ENCODE data around the gene UPK3BL1.
"Not testable (repeated sequence)": the region's sequence is repeated elsewhere in the genome, so short reads cannot be mapped to it uniquely, and the experiment has no call there.

The UPK3BL1 gene, protein sequence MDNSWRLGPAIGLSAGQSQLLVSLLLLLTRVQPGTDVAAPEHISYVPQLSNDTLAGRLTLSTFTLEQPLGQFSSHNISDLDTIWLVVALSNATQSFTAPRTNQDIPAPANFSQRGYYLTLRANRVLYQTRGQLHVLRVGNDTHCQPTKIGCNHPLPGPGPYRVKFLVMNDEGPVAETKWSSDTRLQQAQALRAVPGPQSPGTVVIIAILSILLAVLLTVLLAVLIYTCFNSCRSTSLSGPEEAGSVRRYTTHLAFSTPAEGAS

DNA sequence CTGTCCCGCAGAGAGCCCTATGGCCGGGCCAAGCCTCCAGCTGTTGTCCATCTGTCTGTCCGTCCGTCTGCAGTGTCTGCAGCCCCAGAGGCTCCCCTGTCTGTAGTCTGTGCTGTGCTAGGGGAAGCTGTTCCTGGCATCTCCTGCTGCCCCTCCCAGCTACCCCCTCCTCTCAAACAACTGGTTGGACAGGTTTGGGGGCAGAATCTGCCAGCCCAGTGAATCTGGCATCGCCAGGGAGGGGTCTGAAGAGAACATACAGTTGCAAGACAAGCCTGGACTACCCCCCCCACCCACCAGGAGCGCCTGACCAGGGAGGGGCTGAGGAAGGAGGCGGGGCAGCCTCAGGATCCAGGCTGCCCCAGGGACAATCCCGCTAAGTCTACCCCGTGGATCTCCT lies at the start of gene UPK3BL1:
Gene UPK3BL1, minus strand, starts transcription at position 101 of the 400 bp plus-strand sequence. Its CDS starts 50 bp downstream, at position 51.
- not testable (repeated sequence) for H3K27me3 ChIP-seq (ENCODE audit: low read depth, low read length); H3K4me3 ChIP-seq (ENCODE audit: low read depth in 1 of 2, low read length in 2 of 2); H3K36me3 ChIP-seq (ENCODE audit: control insufficient read depth in 1 of 2, insufficient read depth in 2 of 2, low read length in 2 of 2); H3K4me1 ChIP-seq (ENCODE audit: control insufficient read depth in 1 of 2, insufficient read depth in 2 of 2, low read length in 2 of 2); H3K9me3 ChIP-seq (ENCODE audit: control insufficient read depth in 1 of 2, low read length in 2 of 2); H3K27ac ChIP-seq (ENCODE audit: low read length)

DNA sequence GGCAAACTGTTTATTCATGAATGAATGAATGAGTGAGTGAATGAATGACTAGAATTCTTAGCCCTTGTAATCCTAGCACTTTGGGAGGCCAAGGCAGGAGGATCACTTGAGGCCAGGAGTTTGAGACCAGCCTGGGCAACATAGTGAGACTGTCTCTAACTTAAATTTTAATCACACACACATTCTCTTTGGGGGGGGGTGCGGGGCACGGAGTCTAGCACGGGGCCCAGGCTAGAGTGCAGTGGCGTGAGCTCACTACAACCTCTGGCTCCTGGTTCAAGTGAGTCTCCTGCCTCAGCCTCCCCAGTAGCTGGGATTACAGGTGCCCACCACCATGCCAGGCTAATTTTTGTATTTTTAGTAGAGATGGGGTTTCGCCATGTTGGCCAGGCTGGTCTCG lies 48.0 kb upstream of the UPK3BL1 start:
- H3K27ac ChIP-seq (ENCODE audit: low read length); H3K36me3 ChIP-seq (ENCODE audit: control insufficient read depth in 1 of 2, insufficient read depth in 2 of 2, low read length in 2 of 2); H3K27me3 ChIP-seq (ENCODE audit: low read depth, low read length); H3K4me1 ChIP-seq (ENCODE audit: control insufficient read depth in 1 of 2, insufficient read depth in 2 of 2, low read length in 2 of 2); H3K4me3 ChIP-seq (ENCODE audit: low read depth in 1 of 2, low read length in 2 of 2); H3K9me3 ChIP-seq (ENCODE audit: control insufficient read depth in 1 of 2, low read length in 2 of 2): not testable (repeated sequence)

DNA sequence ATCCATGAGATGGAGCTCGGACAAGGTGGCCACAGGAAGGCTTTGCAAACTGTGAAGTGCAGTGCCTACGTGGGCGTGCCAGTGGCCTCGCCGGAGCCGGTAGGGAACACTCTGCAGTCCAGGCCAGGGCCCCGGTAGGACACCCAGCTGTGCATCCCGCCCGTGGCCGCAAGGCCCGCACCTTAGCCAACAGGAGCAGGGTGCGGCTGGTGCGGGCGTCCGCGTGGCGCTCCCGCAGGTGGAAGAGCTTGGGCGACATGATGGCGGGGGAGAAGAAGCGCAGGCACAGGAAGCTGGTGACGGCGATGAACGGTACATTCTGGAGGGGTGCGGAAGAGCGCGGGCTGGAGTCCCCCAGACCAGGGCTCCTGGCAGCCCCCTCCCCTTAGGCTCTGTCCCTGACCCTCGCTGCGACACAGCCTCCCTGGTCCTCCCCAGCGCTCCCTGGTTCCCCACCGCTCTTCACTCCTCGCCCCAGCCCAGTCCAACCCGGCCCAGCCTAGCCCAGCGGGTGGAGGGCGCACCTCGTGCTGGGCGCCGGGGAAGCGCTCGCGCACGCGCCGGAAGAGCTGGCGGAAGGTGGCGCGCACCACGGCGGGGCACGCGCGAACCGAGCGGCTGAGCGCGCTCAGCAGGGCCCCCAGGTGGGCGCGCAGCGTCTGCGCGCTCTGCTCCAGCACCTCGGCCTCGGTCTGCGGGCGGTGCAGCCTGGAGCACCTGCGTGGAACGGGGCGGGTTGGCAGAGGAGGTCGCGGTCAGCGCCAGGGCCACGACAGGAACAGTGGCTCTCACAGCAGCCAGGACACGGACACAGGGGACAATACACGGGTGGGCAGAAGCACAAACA lies 47.1 kb upstream of the UPK3BL1 start:
- not testable (repeated sequence) for H3K9me3 ChIP-seq (ENCODE audit: control insufficient read depth in 1 of 2, low read length in 2 of 2); H3K27ac ChIP-seq (ENCODE audit: low read length); H3K4me3 ChIP-seq (ENCODE audit: low read depth in 1 of 2, low read length in 2 of 2); H3K4me1 ChIP-seq (ENCODE audit: control insufficient read depth in 1 of 2, insufficient read depth in 2 of 2, low read length in 2 of 2); H3K36me3 ChIP-seq (ENCODE audit: control insufficient read depth in 1 of 2, insufficient read depth in 2 of 2, low read length in 2 of 2); H3K27me3 ChIP-seq (ENCODE audit: low read depth, low read length)

DNA sequence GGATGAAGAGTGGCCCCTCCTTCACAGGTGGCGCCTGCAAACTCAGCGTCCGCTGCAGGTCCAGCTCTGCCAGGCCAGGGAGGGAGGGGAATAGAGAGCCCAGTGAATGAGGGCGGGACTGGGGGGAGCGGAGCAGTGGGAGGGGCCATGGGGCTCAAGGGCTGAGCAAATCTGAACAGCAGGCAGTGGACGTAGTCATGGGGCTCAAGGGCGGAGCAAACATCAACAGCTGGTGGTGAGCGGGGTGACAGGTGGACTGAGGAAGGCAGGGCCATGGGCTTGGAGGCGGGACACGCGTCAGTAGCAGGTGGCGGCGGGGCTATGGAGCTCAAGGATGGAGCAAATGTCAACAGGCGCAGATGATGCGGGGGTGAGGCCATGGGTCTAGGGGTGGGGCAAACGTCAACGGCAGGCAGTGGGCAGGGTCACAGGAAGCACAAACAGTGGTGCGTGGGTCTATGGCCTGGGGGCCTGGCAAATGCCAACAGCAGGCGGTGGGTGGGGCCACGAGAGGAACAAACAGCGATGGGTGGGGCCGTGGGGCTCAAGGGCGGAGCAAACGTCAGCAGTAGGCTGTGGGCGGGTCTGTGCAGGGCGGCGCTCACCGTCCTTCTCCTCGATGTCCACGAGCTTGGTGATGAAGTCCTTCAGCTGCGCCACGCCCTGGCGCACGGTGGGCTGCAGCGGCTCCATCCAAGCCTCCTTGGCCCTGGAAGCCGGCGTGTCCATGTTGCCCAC lies 45.9 kb upstream of the UPK3BL1 start:
- H3K4me3 ChIP-seq (ENCODE audit: low read depth in 1 of 2, low read length in 2 of 2); H3K9me3 ChIP-seq (ENCODE audit: control insufficient read depth in 1 of 2, low read length in 2 of 2); H3K4me1 ChIP-seq (ENCODE audit: control insufficient read depth in 1 of 2, insufficient read depth in 2 of 2, low read length in 2 of 2); H3K36me3 ChIP-seq (ENCODE audit: control insufficient read depth in 1 of 2, insufficient read depth in 2 of 2, low read length in 2 of 2); H3K27me3 ChIP-seq (ENCODE audit: low read depth, low read length); H3K27ac ChIP-seq (ENCODE audit: low read length): not testable (repeated sequence)

DNA sequence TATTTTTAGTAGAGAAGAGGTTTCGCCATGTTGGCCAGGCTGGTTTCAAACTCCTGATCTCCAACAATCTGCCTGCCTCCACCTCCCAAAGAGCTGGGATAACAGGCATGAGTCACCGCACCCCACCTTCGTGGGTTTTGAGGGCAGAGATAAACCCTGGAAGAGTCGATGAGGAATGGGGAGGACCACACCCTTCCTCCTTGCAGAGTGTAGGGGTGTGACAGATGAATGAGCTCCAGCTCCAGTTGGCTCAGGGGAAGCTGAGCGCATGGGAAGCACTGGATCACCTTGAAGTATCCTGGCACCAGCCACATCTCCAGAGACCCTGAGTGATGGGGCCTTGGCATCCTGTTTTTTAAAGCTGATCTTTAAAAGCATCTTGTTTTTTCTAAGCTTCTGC lies 40.0 kb upstream of the UPK3BL1 start:
- H3K27me3 ChIP-seq (ENCODE audit: low read depth, low read length); H3K4me1 ChIP-seq (ENCODE audit: control insufficient read depth in 1 of 2, insufficient read depth in 2 of 2, low read length in 2 of 2); H3K27ac ChIP-seq (ENCODE audit: low read length); H3K4me3 ChIP-seq (ENCODE audit: low read depth in 1 of 2, low read length in 2 of 2); H3K9me3 ChIP-seq (ENCODE audit: control insufficient read depth in 1 of 2, low read length in 2 of 2); H3K36me3 ChIP-seq (ENCODE audit: control insufficient read depth in 1 of 2, insufficient read depth in 2 of 2, low read length in 2 of 2): not testable (repeated sequence)

DNA sequence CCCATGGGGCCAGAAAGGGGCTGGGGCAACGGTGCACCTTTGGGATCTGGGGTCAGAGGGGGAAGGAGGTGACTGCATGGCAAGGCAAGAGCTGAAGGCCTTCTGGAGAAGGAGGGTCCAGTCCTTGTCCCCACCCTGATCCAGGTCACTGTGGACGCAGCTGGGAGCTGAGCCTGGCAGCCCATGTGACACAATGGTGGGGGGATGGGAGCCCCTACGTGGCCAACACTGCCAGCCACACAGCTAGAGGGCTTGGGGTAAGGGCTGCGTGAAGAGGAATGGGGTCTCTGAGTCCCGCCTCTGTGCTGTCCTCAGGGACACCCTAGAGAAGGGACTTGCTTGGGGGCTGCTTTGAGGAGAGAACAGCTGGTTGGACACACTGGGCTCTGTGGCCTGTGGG lies 38.2 kb upstream of the UPK3BL1 start:
- H3K27me3 ChIP-seq (ENCODE audit: low read depth, low read length); H3K4me1 ChIP-seq (ENCODE audit: control insufficient read depth in 1 of 2, insufficient read depth in 2 of 2, low read length in 2 of 2); H3K4me3 ChIP-seq (ENCODE audit: low read depth in 1 of 2, low read length in 2 of 2); H3K36me3 ChIP-seq (ENCODE audit: control insufficient read depth in 1 of 2, insufficient read depth in 2 of 2, low read length in 2 of 2); H3K27ac ChIP-seq (ENCODE audit: low read length); H3K9me3 ChIP-seq (ENCODE audit: control insufficient read depth in 1 of 2, low read length in 2 of 2): not testable (repeated sequence)

DNA sequence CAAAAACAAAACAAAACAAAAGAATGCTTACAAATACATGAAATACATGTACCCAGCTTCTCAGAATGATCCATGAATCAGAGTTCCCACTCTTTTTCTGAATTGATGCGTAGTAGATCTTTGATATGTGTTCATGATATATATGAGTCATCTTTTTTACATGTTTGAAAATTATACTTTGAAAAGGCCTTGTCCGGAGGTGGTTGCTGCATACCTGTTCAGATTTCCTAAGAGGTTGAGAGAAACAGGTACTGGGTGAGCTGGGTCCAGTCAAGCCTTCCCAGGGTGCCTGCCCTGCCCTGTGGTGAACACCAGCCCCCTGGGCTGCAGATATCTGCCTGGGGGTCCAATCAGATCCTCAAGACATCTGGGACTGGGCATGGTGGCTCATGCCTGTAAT lies 33.0 kb upstream of the UPK3BL1 start:
- H3K4me3 ChIP-seq (ENCODE audit: low read depth in 1 of 2, low read length in 2 of 2); H3K27ac ChIP-seq (ENCODE audit: low read length): not testable (repeated sequence)

DNA sequence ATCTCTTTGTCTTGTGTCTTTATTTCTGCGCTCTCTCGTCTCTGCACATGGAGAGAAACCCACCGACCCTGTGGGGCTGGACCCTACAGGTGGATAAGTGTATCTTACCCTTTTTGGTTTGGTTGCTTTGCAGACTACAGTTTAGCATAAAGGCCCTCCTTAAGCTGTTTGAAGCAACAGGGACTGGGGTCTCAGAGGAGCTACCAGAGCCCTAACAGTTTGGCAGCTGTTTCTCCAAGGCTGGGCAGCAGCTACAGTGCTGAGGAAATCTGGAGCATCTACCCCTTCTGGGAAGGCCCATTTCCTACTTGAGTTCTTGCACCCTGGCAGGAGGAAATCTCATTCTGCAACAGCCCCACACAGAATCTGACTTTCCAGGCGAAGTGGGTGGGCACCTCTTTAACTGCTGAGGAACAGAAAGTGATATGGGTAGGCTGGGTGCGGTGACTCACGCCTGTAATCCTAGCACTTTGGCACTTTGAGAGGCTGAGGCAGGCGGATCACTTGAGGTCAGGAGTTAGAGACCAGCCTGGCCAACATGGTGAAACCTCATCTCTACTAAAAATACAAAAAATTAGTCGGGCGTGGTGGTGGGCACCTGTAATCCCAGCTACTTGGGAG lies 31.0 kb upstream of the UPK3BL1 start:
- not testable (repeated sequence) for H3K27ac ChIP-seq (ENCODE audit: low read length); H3K27me3 ChIP-seq (ENCODE audit: low read depth, low read length); H3K4me1 ChIP-seq (ENCODE audit: control insufficient read depth in 1 of 2, insufficient read depth in 2 of 2, low read length in 2 of 2); H3K4me3 ChIP-seq (ENCODE audit: low read depth in 1 of 2, low read length in 2 of 2); H3K36me3 ChIP-seq (ENCODE audit: control insufficient read depth in 1 of 2, insufficient read depth in 2 of 2, low read length in 2 of 2); H3K9me3 ChIP-seq (ENCODE audit: control insufficient read depth in 1 of 2, low read length in 2 of 2)

More for the DNA sequence above, 33.0 kb upstream of the UPK3BL1 start:
- H3K9me3 ChIP-seq (ENCODE audit: control insufficient read depth in 1 of 2, low read length in 2 of 2); H3K4me1 ChIP-seq (ENCODE audit: control insufficient read depth in 1 of 2, insufficient read depth in 2 of 2, low read length in 2 of 2); H3K27me3 ChIP-seq (ENCODE audit: low read depth, low read length); H3K36me3 ChIP-seq (ENCODE audit: control insufficient read depth in 1 of 2, insufficient read depth in 2 of 2, low read length in 2 of 2): not testable (repeated sequence)

DNA sequence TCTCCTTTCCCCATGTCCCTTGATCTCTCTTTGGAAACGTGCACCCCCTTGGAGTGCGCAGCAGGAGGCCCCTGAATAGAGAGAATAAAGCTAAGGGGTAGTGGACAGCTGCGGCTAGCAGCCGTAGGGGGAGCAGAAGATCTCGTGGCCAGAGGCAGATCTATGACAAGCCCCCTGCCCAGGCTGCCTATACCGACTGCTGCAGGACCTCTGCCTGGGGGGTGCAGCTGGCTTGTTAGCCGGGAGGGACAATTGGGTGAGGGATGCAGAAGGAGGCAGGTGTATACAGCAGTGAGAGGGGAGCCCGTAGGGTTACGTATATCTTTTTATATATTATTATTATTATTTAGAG lies 29.3 kb upstream of the UPK3BL1 start:
- H3K4me3 ChIP-seq (ENCODE audit: low read depth in 1 of 2, low read length in 2 of 2); H3K27me3 ChIP-seq (ENCODE audit: low read depth, low read length); H3K4me1 ChIP-seq (ENCODE audit: control insufficient read depth in 1 of 2, insufficient read depth in 2 of 2, low read length in 2 of 2); H3K9me3 ChIP-seq (ENCODE audit: control insufficient read depth in 1 of 2, low read length in 2 of 2); H3K27ac ChIP-seq (ENCODE audit: low read length); H3K36me3 ChIP-seq (ENCODE audit: control insufficient read depth in 1 of 2, insufficient read depth in 2 of 2, low read length in 2 of 2): not testable (repeated sequence)

DNA sequence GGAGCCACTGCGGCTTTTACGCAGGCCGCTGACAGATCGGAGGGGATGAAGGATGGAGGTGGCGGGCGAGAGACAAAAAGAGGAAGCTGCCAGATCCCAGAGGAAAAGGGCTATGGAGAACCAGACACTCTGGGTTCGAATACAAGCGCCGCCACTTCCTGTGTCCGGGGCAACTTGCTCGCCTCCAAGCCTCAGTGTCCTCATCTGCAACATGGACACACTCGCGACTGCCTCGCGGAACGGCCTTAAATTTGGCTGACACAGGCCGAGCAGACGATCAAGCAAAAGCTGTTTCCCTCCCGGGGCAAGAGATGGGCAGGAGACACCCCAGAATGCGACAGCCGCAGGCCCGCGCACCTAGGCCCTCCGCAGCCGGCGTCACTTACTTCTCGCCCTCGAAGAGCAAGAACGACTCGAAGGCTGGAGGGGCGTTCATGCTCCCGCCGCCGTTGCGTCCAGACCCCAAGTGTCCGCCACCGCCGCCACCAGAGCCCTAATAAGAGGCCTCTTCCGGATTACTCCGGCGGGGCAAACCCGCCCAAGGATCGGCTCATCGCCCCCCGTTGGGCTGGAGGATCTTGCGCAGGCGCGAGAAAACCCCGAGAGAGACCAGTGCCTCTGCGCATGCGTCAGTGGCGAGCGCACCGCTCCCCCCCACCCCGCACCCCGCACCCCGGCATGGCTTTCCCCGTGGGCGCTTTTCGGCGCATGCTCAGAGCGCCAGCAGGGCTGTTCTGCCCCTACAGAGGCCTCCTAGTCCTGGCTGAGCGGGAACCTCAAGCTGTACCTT lies 28.8 kb upstream of the UPK3BL1 start, which contains the start of gene POLR2J2:
Gene POLR2J2, minus strand, starts transcription at position 498 of the 790 bp plus-strand sequence. Its CDS starts 62 bp downstream, at position 436.
- H3K4me1 ChIP-seq (ENCODE audit: control insufficient read depth in 1 of 2, insufficient read depth in 2 of 2, low read length in 2 of 2); H3K27me3 ChIP-seq (ENCODE audit: low read depth, low read length); H3K36me3 ChIP-seq (ENCODE audit: control insufficient read depth in 1 of 2, insufficient read depth in 2 of 2, low read length in 2 of 2); H3K9me3 ChIP-seq (ENCODE audit: control insufficient read depth in 1 of 2, low read length in 2 of 2); H3K27ac ChIP-seq (ENCODE audit: low read length): not testable (repeated sequence)
- H3K4me3 ChIP-seq (ENCODE audit: low read depth in 1 of 2, low read length in 2 of 2): peak within 1 kb of the TSS in 1 of 2 donors; percentile 51

DNA sequence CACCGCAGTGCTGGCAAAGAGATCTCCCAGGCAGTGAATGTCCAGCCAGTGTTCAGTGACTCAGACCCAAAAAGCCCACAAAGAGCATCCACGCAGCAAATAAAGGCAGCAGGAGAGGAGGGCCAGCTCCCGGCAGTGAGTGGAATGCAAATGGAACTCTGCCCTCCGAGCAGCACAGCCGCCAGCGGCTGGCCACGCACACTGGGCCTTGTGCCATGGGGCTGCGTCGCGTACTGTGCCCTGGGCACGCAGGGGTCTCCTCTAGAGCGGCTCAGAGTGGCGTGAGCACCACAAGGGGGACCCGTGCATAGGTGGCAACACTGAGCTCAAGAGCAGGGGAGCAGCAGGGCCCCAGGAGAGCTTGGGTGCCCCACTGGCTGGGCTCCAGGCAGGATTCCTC lies 24.9 kb upstream of the UPK3BL1 start:
- H3K27ac ChIP-seq (ENCODE audit: low read length); H3K4me3 ChIP-seq (ENCODE audit: low read depth in 1 of 2, low read length in 2 of 2); H3K36me3 ChIP-seq (ENCODE audit: control insufficient read depth in 1 of 2, insufficient read depth in 2 of 2, low read length in 2 of 2); H3K27me3 ChIP-seq (ENCODE audit: low read depth, low read length); H3K4me1 ChIP-seq (ENCODE audit: control insufficient read depth in 1 of 2, insufficient read depth in 2 of 2, low read length in 2 of 2); H3K9me3 ChIP-seq (ENCODE audit: control insufficient read depth in 1 of 2, low read length in 2 of 2): not testable (repeated sequence)

Data from muscle layer of duodenum (tissue), 2 donors.